Stimulated activated CD4-positive, alpha-beta T cell treated with anti-CD3 and anti-CD28 coated beads, Interleukin-1b, Interleukin-23, amount 100 ng/mL, for 48 hours (primary cell): ENCODE results near the gene UGT1A5.
"Not testable (repeated sequence)": the region's sequence is repeated elsewhere in the genome, so short reads cannot be mapped to it uniquely, and the experiment has no call there.

ENCODE experiments used
- DNase-seq: peaks from one replicate; pipeline ENCODE4 v3.0.0-alpha.2; 2020

The UGT1A5 gene

DNA sequence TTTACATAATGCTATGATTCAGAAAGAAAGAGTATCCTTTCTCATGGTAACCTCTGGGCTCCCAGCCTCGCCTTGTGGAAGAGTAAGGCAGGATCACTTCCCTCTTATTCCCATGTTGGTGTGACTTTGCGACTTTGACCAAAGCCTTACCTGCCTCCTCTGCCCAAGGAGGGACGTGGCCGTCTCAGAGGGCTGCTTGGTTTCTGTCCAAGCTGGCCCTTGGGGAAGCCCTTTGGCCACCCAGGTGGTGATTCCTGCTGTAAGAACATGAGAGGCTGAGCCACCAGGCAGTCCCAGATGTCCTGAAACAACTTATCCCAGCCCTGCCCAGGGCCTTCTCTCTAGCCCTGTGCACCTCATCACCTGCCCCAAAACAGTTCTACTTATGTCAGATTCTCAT, 14.0 kb upstream of the UGT1A5 start:
- no peak for DNase-seq

DNA sequence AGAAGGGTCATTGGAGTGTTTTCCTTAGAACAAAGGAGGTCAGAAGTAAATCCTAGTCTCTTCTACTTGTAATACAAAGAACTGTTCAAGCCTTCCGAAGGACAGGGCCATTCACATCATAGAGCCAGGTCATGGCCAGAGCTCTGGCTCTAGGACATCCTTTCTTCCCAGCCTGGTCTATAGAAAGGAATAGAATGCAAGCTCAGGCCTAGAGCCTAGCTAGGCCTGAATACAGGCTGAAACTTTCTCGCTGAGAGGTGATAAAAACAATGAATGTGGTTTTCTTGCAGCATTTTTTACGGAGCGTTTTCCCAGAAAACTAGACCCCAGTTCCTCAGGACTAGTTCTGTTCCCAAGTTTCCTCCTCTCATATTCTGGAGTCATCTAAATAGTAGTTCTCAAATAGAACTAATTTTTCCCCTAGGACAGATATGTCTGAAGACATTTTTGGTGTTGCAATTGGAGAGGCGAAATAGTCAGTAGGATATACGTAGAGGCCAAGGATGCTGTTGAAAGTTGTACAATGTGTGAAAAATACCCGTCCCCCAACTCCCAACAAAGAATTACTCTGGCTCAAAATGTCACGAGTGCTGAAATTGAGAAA, 13.2 kb upstream of the UGT1A5 start:
- no peak for DNase-seq

DNA sequence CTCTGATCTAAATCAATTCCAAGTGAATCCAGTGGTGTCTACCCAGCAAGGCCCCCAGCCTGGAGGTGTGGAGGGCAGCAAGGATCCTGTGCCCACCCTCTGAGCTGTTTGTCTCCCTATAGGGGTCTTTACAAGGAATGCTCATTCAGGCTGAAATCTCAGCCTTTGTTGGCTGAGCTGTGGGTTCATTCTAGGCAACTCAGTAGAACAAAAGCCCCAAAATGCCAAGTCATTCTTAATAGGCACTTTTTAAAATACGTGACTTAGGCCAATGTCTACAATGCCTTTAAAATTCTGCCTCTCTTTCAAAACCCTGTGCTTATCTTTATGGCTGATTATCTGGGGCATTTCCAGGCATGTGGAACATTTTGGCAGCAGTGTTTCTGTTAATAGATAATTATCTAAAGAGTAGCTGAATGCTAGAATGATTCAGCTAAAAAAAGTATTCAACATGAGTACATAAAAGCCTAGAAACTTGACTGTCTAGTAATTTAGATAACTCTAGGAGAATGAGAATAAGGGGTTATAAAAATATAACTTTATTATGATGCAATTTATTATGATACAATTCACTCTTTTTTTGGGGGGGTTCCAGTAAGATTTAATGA, 12.6 kb upstream of the UGT1A5 start:
- DNase-seq = no peak

DNA sequence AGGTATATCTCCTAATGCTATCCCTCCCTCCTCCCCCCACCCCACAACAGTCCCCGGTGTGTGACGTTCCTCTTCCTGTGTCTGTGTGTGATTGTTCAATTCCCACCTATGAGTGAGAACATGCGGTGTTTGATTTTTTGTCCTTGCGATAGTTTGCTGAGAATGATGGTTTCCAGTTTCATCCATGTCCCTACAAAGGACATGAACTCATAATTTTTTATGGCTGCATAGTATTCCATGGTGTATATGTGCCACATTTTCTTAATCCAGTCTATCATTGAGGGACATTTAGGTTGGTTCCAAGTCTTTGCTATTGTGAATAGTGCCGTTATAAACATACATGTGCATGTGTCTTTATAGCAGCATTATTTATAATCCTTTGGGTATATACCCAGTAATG, 11.9 kb upstream of the UGT1A5 start:
- not testable (repeated sequence) for DNase-seq

DNA sequence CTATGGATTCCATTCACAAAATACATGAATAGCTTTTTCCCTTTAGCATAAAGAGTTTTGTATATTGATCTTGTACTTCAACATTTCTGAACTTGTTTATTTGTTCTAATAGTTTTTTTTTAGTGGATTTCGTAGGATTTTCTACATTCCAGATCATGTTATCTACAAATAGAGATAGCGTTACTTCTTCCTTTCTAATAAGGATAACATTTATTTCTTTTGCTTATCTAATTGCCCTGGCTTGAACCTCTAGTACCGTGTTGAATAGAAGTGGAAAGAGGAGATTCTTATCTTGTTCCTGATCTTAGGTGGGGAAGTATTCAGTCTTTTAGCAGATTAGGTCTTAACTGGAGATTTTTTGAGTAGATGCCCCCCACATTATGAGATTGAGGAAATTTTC, 10.5 kb upstream of the UGT1A5 start:
- no peak for DNase-seq

DNA sequence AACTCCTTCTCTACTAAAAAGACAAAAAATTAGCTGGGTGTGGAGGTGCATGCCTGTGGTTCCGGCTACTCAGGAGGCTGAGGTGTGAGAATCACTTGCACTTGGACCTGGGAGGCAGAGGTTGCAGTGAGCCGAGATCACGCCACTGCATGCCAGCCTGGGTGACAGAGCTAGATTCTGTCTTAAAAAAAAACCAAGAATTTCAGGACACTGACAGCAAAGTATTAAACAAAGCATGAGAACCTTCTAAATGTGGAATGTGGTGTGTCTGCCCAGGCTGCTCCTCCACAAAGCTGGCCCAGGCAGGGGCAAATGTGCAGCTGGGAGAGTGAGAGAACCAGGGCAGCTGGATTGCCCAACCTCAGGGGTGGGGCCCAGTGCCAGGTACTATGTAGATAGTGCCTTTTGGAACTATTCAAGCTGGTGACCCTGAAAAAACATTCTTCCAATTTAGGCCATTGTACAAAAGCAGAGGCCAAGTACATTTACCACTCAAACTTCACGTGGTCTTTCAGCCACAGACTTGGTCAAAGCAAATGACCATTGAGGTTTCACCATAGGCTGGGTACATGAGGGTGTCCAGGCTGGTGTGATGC, 6.7 kb upstream of the UGT1A5 start:
- no peak for DNase-seq

DNA sequence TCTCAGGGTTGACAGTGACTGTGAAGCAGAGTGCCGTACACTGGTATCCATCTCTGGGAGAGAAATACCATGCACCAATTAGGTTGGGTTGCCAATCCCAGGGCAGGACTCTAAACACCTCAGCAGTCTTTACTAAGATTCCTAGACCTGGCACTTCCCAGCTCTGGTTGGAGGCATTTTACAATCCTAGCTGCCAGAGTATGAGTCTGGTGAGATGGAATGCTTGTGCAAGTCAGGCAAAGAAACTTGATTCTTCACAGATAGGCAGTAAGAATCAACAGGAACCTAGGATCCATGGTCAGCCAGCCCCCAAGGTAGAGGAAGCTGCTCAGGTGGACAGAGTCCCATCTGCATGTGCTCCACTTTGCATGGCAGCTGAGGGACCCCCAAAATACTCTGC, 6.0 kb upstream of the UGT1A5 start:
- no peak for DNase-seq

DNA sequence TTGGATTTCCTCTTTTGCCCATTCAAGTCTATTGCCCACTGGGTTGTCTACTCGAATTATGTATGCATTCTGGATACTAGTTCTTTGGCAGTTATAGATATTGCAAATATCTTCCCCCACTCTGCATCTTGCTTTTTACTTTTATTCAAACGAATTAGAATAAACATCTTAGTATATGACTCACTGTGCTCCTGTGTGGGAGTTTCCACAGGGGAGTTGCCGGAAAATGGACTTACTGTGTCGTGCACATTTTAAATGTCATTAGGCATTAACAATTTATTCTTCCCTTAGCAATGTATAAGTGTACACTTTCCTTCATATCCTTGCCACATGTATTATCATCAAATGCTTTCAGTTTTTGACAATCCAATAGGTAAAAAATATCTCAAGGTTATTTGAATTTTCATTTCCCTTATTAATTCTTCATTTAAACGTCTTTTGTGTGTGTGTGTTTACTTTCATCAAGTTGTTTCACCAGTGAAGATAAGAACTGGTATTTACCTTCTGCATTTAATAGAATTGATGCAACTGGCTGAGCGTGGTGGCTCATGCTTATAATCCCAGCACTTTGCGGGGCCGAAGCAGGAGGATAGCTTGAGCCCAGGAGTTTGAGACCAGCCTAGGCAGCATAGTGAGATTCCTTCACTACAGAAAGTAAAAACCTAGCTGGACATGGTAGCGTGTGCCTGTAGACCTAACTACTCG, 4.6 kb upstream of the UGT1A5 start:
- no peak for DNase-seq

DNA sequence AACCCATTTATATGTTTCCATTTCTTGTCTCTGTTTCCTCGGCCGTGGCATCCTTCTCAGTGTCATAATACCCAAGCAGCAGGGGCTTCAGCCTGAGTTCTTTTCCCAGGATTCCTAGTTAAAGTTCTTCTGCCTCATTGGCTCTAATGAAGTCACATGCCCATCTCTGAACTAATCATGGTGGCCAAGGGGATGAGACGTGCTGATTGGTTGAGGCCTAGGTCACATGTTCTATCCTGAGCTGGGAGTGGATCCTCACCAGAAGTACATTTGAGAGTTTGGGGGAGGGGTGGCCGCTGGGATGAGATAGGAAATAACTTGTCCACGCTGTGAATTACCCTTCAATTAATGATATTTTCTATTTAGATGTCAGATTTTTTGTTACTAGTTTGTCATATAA, 3.8 kb upstream of the UGT1A5 start:
- DNase-seq = no peak

DNA sequence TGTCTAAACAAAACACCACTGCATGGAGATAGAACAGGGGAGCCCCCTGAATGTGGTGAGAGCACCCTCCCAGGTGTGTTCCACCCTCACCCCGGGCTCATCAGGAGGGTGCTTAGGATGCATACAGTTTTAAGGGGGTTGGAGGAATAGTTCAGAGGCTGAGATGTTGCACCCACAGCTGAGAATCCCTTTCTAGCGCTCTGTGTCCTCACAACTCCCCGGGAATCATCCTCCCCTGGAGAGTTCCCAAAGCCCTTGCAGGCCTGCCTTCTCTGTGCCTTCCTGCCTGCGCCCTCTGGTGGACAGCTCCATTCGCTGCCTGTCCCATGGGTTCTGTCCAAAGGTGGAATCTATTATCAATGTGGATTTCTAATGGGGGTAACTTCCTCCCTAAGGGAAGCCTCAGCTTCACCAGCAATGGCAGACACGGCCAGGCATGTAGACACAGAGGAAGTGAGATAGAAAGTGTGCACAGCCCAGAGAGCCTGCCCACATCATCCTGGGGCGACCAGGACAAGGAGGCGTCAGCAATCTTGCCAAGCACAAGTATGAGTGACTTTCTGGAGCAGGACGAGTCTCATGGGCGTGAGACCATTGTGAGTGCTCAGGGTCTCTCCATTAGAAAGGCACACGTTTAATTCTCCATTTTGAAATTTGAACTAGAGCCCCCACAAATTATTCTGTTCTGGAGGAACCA, 1.2 kb upstream of the UGT1A5 start:
- peak; percentile 66 for DNase-seq

DNA sequence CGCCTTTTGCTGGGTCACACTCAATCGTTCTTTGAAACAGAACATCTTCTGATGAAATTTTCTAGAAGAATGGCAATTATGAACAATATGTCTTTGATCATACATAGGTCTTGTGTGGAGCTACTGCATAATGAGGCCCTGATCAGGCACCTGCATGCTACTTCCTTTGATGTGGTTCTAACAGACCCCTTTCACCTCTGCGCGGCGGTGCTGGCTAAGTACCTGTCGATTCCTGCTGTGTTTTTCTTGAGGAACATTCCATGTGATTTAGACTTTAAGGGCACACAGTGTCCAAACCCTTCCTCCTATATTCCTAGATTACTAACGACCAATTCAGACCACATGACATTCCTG, 532 bp downstream of the UGT1A5 start:
- no peak for DNase-seq

DNA sequence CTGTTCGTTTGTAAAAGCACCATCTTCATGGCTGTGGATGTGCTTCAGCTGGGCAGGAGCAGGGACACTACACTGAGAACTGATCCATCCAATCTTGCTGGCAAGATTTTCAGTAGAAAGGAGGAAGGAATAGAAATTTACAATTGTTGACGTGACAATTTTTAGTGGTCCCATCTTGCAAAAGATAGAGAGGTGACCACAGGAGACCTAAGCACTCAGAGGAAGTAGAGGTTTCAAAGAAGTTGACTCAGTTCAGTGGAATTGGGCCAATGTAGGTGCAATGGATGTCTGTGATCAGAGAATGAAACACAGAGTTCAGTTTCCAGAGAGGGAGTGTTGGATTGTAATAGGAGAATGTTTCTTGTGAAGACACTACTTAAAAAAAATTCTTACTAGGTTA, 1.4 kb downstream of the UGT1A5 start:
- no peak for DNase-seq

DNA sequence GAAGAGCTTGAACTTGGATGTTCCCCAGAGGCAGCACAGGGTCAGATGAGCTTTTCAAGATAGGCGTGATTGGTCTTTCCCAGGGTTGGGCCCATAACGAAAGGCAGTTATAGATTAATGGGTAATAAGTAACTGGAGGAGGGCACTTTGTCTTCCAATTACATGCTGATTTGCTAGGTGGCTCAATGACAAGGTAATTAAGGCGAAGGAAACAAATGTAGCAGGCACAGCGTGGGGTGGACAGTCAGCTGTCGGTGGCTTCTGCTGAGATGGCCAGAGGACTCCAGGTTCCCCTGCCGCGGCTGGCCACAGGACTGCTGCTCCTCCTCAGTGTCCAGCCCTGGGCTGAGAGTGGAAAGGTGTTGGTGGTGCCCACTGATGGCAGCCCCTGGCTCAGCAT, 5.8 kb downstream of the UGT1A5 start, which contains the start of gene UGT1A4:
Gene UGT1A4 (plus strand): TSS at position 185 of the 400 bp plus-strand sequence. CDS start 85 bp downstream, at position 270.
- DNase-seq = no peak

DNA sequence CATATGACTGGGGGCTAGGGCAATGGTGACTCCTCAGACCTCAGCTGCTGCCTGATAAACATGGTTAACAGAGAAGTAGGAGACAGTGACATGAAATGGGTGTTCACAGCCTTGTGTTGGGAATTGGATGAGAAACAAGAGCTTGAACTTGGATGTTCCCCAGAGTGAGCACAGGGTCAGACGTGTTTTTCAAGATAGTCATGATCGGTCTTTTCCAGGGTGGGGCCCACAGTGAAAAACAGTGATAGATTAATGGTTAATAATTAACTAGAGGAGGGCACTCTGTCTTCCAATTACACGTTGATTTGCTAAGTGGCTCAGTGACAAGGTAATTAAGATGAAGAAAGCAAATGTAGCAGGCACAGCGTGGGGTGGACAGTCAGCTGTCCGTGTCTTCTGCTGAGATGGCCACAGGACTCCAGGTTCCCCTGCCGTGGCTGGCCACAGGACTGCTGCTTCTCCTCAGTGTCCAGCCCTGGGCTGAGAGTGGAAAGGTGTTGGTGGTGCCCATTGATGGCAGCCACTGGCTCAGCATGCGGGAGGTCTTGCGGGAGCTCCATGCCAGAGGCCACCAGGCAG, 16.1 kb downstream of the UGT1A5 start, which contains the start of gene UGT1A3:
Gene UGT1A3 (plus strand): TSS at position 320 of the 579 bp plus-strand sequence. CDS start 85 bp downstream, at position 405.
- no peak for DNase-seq

DNA sequence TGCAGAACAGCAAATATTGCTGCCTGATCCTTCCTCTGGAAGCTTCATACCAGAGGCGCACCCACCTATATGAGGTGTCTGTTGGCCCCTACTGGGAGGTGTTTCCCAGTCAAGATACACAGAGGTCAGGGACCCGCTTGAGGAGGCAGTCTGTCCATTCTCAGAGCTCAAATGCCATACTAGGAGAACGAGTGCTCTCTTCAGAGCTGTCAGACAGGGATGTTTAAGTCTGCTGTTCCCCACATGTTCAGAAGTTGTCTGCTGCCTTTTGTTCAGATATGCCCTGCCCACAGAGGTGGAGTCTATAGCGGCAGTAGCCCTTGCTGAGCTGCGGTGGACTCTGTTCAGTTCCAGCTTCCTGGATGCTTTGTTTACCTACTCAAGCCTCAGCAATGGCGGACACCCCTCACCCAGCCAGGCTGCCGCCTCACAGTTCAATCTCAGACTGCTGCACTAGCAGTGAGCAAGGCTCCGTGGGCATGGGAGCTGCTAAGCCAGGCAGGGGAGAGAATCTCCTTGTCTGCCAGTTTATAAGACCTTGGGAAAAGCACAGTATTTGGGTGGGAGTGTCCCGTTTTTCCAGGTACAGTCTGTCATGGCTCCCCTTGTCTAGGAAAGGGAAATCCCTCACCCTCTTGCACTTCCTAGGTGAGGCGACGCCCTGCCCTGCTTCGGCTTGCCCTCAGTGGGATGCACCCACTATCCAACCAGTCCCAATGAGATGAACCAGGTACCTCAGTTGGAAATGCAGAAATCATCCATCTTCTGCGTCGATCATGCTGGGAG, 24.4 kb downstream of the UGT1A5 start:
- DNase-seq = not testable (repeated sequence)

DNA sequence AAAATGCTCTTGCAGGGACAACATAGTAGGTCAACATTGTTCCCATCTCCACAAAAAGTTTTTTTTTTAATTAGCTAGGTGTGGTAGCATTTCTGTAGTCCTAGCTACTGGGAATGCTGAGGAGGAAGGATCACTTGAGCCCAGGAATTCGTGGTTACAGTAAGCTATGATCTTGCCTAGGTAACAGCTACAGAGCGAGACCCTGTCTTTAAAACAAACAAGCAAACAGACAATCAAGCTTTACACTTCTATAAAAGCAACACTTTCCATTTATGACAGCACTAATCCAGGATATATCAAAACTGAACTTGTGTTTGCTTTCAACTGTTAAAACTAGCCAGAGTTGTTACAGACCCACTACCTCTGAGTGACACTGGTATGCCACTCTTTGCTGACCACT, 28.2 kb downstream of the UGT1A5 start:
- no peak for DNase-seq

DNA sequence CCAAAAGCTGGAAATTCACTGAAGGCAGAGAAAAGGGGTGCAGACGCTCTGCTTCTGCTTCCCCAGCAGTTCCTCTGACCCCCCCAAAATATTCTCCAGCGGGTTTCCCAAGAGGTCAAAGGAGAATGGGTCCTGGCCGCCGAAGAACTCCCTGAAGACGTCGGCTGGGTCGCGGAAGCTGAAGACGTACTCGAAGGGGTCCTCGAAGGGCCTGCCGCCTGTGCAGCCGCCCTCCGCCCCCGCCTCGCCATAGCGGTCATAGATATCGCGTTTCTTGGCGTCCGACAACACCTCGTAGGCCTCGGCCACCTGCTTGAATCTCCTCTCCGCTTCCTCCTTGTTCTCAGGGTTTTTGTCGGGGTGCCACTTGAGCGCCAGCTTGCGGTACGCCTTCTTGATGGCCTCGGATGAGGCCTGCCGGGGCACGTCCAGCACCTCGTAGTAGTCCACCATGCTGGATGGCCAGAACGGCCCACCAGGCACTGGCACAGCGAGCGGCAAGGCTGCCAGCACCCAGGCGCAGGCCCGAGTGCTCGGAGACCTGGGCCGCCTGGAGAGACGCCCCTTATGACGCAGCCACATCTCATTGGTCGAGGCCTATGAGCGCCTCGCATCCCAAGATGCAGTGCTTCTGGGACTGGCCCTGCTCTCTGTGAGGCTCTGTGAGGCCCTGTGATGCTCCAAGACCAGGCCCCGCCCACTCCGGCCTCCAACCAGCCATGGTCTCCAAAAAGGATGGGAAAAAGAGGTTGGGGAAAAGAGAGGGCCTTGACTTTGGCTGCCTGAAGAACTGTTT, 31.0 kb downstream of the UGT1A5 start:
- no peak for DNase-seq

DNA sequence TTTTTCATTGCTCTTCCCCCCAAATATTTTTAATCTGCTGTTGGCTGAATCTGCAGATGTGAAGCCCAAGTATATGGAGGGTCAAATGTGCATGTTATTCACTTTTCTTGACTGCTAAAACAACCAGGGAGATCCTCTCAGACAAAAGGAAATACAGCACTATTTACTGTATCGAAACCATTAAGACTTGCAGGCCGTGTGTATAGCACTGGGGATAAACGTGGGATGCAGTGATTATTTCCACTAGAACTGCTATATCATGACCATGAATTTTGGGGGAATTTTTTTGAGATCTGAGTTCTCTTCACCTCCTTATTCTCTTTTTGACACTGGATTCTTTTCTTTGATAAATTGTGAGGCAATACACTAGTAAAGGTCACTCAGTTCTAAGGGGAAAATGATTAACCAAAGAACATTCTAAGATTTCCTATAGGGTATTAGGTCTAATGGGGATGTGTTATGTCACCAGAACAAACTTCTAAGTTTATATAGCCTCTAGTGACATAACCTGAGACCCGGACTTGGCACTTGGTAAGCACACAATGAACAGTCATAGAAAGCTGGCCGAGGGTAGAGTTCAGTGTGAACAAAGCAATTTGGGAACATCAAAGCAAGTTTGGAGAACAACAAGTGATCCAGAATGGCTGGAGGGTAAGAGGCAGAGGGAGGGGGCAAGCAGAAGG, 32.5 kb downstream of the UGT1A5 start:
- no peak for DNase-seq

DNA sequence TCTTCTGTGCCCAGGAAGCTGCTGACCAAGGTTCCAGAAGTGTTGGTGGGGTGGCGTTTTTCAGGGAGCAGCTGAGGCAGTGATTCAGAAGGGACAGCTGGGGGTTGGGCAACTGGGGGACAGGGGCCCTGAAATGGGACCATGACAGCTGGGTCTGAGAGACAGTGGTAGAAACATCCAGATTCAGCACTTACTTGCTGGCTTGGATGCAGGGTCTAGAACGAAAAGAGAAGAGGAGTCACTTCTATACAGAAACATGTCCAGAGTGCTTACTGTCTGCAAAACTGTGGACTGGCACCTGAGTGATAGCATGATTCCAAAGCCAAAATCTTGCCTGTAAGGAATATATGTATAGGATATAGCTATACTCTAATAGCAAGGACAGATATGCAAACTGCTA, 33.1 kb downstream of the UGT1A5 start:
- DNase-seq = not testable (repeated sequence)

DNA sequence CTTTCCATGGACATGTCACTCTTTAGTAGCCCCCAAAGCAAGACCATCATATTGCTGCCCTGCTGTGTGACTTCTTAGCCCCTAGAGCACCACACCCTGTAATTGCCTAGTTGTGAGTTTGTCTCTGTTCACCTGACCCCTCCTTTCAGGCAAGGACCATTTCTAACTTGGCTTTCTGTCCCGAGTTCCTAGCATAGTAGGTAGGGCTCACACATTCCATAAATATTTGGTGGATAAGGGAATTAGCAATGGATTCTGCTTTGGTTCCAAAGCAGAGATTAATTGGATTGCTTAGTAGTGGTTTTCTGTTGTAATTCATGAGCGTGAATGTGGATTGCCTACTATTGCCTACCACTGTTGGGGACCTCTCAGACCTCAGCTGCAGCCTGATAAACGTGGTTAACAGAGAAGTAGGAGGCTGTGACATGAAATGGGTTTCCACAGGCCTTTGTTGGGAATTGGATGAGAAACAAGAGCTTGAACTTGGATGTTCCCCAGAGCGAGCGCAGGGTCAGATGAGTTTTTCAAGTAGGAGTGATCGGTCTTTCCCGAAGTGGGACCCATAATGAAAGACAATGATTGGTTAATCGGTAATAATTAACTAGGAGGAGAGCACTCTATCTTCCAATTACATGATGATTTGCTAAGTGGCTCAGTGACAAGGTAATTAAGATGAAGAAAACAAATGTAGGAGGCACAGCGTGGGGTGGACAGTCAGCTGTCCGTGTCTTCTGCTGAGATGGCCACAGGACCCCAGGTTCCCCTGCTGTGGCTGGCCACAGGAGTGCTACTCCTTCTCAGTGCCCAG, 34.0 kb downstream of the UGT1A5 start:
- no peak for DNase-seq
